ENCODE measurements around the gene KRT78. TPM values are rescaled to one million over a fixed set of nuclear protein-coding genes. Genes with fewer than 3 reads are reported as not detected.
A peak's percentile ranks its signal among the peaks of the same experiment; 100 is the strongest.

The KRT78 gene, protein sequence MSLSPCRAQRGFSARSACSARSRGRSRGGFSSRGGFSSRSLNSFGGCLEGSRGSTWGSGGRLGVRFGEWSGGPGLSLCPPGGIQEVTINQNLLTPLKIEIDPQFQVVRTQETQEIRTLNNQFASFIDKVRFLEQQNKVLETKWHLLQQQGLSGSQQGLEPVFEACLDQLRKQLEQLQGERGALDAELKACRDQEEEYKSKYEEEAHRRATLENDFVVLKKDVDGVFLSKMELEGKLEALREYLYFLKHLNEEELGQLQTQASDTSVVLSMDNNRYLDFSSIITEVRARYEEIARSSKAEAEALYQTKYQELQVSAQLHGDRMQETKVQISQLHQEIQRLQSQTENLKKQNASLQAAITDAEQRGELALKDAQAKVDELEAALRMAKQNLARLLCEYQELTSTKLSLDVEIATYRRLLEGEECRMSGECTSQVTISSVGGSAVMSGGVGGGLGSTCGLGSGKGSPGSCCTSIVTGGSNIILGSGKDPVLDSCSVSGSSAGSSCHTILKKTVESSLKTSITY
- total RNA-seq (2014; rRNA removed), result 0.12 and 0.15 TPM in 2 replicates
- Bru-seq, nascent RNA, result not detected
- BruChase-seq, experiment 1, labeled RNA remaining after a 6-hour chase, result percentile 14 among the genes with signal in this experiment
- percentile 6 among the genes with signal in this experiment for BruChase-seq, experiment 2, labeled RNA remaining after a 2-hour chase
- long read RNA-seq, result 0 reads

DNA sequence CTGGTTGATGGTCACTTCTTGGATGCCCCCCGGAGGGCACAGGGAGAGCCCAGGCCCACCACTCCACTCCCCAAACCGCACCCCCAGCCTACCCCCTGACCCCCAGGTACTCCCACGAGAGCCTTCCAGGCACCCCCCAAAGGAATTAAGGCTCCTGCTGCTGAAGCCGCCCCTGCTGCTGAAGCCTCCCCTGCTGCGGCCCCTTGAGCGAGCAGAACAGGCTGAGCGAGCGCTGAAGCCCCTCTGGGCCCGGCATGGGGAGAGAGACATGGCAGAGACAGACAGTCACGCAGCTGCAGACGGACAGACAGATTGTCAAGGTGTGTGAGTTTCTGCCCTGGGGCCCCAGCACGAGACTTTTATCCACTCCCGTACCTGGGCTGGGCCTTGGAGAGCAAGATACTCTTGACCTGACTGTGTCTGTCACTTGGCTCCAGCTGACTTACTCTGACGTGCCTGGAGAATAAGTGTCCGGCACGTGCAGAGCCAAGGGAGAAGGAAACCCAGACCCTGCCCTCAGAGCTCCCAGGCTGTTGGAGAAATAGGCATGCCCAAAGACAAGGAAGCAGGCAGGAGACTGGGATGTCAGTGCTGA, at the start of gene KRT78:
KRT78 (minus strand) TSS at position 334 of the 595 bp plus-strand sequence; CDS start at position 270, 64 bp downstream.
- Histone ChIP-seq H3F3A (ENCODE audit: low read length, unreplicated experiment) (no peaks in the 10 kb centered on the region), H3K79me2 (ENCODE audit: low read length) (no peaks in the 10 kb centered on the region), H3K4me1 (ENCODE audit: insufficient read depth, low read length) (peaks cover 15% of the 10 kb centered on the region), H3K9ac (ENCODE audit: low read length) (peak within 1 kb of the TSS; percentile 11; the same call in 1 of the 2 replicates), H3K27ac (ENCODE audit: low read length) (peak within 1 kb of the TSS; percentile 75), H4K20me1 (ENCODE audit: low read length) (no peaks in the 10 kb centered on the region), H3K4me3 (ENCODE audit: low read length) (no peak within 1 kb of the TSS), H3K9me2 (replicated peaks; ENCODE audit: low read length) (no peaks in the 10 kb centered on the region), H3K9me3 (ENCODE audit: low read length) (no peaks in the 10 kb centered on the region), H3K27me3 (ENCODE audit: low read length) (no peaks in the 10 kb centered on the region), H3K4me2 (ENCODE audit: low read length) (no peak within 1 kb of the TSS), H3K36me3 (ENCODE audit: low read depth, low read length) (no peaks in the 10 kb centered on the region), H2AFZ (ENCODE audit: low read length) (peak within 1 kb of the TSS; percentile 2; the same call in 1 of the 2 replicates)
- CTCF ChIA-PET, result no interaction called here
- TF ChIP-seq EZH2 (IDR thresholded peaks at IDR 0.05; ENCODE audit: low read length, unreplicated experiment), result no peak
- TF ChIP-seq EZH2phosphoT487 (IDR thresholded peaks at IDR 0.05; ENCODE audit: borderline replicate concordance, low read length), result no peak
- TF ChIP-seq, protein P1, sequence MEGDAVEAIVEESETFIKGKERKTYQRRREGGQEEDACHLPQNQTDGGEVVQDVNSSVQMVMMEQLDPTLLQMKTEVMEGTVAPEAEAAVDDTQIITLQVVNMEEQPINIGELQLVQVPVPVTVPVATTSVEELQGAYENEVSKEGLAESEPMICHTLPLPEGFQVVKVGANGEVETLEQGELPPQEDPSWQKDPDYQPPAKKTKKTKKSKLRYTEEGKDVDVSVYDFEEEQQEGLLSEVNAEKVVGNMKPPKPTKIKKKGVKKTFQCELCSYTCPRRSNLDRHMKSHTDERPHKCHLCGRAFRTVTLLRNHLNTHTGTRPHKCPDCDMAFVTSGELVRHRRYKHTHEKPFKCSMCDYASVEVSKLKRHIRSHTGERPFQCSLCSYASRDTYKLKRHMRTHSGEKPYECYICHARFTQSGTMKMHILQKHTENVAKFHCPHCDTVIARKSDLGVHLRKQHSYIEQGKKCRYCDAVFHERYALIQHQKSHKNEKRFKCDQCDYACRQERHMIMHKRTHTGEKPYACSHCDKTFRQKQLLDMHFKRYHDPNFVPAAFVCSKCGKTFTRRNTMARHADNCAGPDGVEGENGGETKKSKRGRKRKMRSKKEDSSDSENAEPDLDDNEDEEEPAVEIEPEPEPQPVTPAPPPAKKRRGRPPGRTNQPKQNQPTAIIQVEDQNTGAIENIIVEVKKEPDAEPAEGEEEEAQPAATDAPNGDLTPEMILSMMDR (conservative IDR thresholded peaks at IDR 0.05; ENCODE audit: low read depth, low read length), result no peak
- no TSS peak for BruUV-seq (replicated peaks)
- intact Hi-C loops (cut with micrococcal nuclease), result no loop called here
- ATAC-seq (no peak), DNase-seq (no peak)
- POLR2A ChIA-PET (ENCODE audit: unreplicated experiment), result no interaction called here

DNA sequence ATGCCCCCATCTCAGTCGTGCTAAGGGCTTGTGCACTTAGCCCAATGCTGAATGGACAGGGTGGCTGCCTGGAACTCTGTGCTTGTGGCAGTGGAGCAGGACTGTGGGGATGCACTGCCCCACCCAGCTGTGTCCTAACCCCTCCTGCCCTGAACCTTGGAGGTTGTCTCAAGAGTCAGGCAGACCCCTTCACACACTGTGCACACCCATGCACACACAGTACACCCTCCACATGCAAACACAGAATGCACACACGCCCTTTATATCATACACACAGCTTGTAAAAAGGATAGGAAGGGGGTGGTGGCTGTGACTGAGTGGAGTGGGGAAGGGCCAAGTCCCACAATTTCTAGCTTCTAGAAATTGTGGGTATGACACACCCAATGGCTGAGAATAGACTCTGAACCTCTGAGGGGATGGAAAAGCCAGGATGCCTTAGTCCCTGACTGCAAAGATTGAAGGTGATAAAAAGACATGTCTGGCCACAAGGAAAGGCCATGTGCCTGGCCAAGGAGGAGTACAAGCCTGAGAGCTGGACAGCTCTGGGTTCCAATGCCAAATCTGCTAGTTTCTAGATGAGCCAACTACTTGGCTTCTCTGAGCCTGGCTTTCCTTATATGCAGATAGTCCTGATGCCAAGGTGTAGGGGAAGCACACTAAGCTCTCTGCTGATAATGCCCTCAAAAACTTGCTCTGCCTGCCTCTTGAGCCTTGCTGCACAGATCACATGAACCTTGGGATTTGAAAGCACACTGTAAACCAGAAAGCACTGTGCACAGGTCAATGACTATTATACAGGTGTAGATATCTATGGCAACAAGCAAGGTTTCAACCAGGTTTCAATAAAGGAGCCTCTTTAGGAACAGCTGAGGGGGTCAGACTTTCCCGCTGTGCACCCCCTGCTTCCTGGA, 47.7 kb upstream of the KRT78 start:
- Histone ChIP-seq H3K79me2 (ENCODE audit: low read length) (peaks cover 16% of the 10 kb centered on the region), H3K9me3 (ENCODE audit: low read length) (no peaks in the 10 kb centered on the region), H3K9ac (ENCODE audit: low read length) (no peak overlapping the region), H3K4me3 (ENCODE audit: low read length) (no peak overlapping the region), H3K9me2 (replicated peaks; ENCODE audit: low read length) (no peaks in the 10 kb centered on the region), H3K27me3 (ENCODE audit: low read length) (no peaks in the 10 kb centered on the region), H3K4me2 (ENCODE audit: low read length) (no peak overlapping the region; the same call in none of the 2 replicates), H3K36me3 (ENCODE audit: low read depth, low read length) (peaks cover 34% of the 10 kb centered on the region), H3K4me1 (ENCODE audit: insufficient read depth, low read length) (peaks cover 40% of the 10 kb centered on the region), H3F3A (ENCODE audit: low read length, unreplicated experiment) (peaks cover 18% of the 10 kb centered on the region), H4K20me1 (ENCODE audit: low read length) (peaks cover 33% of the 10 kb centered on the region), H2AFZ (ENCODE audit: low read length) (no peak overlapping the region), H3K27ac (ENCODE audit: low read length) (peak overlapping the region; percentile 54)
- intact Hi-C loops (cut with micrococcal nuclease), result no loop called here
- TF ChIP-seq EZH2phosphoT487 (IDR thresholded peaks at IDR 0.05; ENCODE audit: borderline replicate concordance, low read length) (no peak), EZH2 (IDR thresholded peaks at IDR 0.05; ENCODE audit: low read length, unreplicated experiment) (no peak)
- CTCF ChIA-PET, result interaction anchor here (0.7 to 1.9 kb wide), 4 partner anchors 8 to 85 kb away, joined by 5 to 7 read pairs (median 5); partner anchors contain the start of gene KRT8
- BruUV-seq (replicated peaks), result no TSS peak
- POLR2A ChIA-PET (ENCODE audit: unreplicated experiment), result interaction anchor here (1.8 kb wide), 1 partner anchor 8 kb away, joined by 12 read pairs; the partner anchor contains the start of gene KRT8
- DNase-seq (peak; percentile 33), ATAC-seq (peak; percentile 48)
